Uterus (tissue), 4 donors: ENCODE results near the gene BCL2L11. TPM values are rescaled to one million over a fixed set of nuclear protein-coding genes. Genes with fewer than 3 reads are reported as not detected.
"Not testable (repeated sequence)": the region's sequence is repeated elsewhere in the genome, so short reads cannot be mapped to it uniquely, and the experiment has no call there.

ENCODE experiments used
- DNase-seq, 2 donors: peaks; one replicate each; pipeline ENCODE4 v3.0.0-alpha.2; 2019 to 2020
- H3K27ac ChIP-seq, 2 donors: fragments of 200-600 bp; sonication (generic); 1 replicate in 1 of 2; 2 replicates in 1 of 2; pipeline ENCODE4 v1.5.1; 2016 to 2018
- H3K27me3 ChIP-seq, 2 donors: fragments of 200-600 bp; sonication (generic); one replicate each; pipeline ENCODE4 v1.5.1; 2018 to 2019; ENCODE audit warnings: control low read depth in 1 of 2
- H3K36me3 ChIP-seq, 2 donors: fragments of 200-600 bp; sonication (generic); one replicate each; pipeline ENCODE4 v1.5.1; 2019; ENCODE audit warnings: control low read depth in 1 of 2
- H3K4me1 ChIP-seq, 2 donors: fragments of 200-600 bp; sonication (generic); one replicate each; pipeline ENCODE4 v1.5.1; 2018 to 2019; ENCODE audit warnings: control low read depth in 1 of 2
- H3K4me3 ChIP-seq, 2 donors: fragments of 200-600 bp; sonication (generic); 1 replicate in 1 of 2; 2 replicates in 1 of 2; pipeline ENCODE4 v1.5.1; 2018 to 2019; ENCODE audit warnings: mild to moderate bottlenecking in 1 of 2
- H3K9me3 ChIP-seq, 2 donors: fragments of 200-600 bp; sonication (generic); one replicate each; pipeline ENCODE4 v1.5.1; 2019; ENCODE audit warnings: control low read depth in 1 of 2
- POLR2A ChIP-seq, 2 donors: fragments of 450-650 bp; IDR thresholded peaks; one replicate each; pipeline ENCODE4 v1.6.1; 2016; ENCODE audit warnings: antibody characterized with exemption in 2 of 2, mild to moderate bottlenecking in 1 of 2, moderate library complexity in 1 of 2
- intact Hi-C: fragments of 100-400 bp; cut with DNase I; formaldehyde crosslinking; loops from one replicate; pipeline ENCODE4 v1.15.1; 2023; ENCODE audit warnings: low total_unique reads
- total RNA-seq, 4 donors: library from RNA; depleted of rRNA in 3 of 4; stranded (reverse); fragments of >200 nt in 3 of 4; gene quantifications; one replicate each; pipeline versions ENCODE4 v1.1.0 to v1.2.4, GENCODE V29; 2014 to 2023
- TF ChIP-seq, protein P1 (sequence below), 4 experiments: fragments of 200-600 bp in 2 of 4; fragments of 450-650 bp in 2 of 4; sonication (generic) in 2 of 4; IDR thresholded peaks; one replicate each; pipeline ENCODE4 v1.5.1; 2016 to 2019; ENCODE audit warnings: antibody characterized with exemption in 4 of 4, mild to moderate bottlenecking in 2 of 4, moderate library complexity in 1 of 4
- donor health status: DM: yes; HTN: yes; CAD: no.

BCL2L11 gene
- total RNA-seq, result 10 to 100 TPM in 3 of 4 donors, 1 to 10 TPM in 1; 2.0 to 21.8 (median 15.4) TPM

DNA sequence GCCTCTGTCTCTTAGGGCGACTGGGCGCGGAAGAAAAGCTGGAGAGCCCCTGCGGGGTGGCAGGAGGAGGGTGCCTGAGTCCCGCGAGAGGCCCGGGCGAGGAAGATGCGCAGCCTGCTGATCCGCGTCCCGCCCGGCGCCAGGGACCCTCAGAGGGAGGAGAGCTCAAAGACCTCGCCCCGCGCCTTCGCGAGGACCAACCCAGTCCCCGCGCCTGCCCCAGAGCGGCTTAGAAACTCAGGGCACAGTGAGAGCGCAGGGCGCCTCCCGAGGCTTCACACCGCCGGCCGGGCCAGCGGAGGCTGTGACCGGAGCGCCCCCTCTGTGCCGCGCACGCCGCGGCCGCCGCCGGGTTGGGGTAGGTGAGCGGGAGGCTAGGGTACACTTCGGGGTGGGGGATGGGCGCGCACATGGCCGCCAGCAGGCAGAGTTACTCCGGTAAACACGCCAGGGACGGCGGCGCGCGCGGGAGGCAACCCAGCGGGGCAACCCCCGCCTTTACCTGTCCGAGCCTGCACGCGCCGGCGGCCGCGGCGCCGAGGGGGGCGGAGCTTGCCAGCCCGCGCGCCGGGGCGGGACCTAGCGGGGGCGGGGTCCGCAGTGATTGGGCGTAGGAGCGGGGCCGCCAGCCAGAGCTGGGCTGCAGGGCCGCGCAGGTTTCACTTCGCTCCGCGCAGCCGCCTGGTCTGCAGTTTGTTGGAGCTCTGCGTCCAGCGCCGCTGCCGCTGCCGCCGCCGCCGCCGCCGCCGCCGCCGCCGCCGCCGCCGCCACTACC lies at the start of gene BCL2L11:
BCL2L11 (plus strand) TSS at position 662 of the 775 bp plus-strand sequence. CDS start 2,832 bp downstream, outside the sequence.
- DNase-seq, result peak; percentile 86 to 92
- TF ChIP-seq, protein P1, sequence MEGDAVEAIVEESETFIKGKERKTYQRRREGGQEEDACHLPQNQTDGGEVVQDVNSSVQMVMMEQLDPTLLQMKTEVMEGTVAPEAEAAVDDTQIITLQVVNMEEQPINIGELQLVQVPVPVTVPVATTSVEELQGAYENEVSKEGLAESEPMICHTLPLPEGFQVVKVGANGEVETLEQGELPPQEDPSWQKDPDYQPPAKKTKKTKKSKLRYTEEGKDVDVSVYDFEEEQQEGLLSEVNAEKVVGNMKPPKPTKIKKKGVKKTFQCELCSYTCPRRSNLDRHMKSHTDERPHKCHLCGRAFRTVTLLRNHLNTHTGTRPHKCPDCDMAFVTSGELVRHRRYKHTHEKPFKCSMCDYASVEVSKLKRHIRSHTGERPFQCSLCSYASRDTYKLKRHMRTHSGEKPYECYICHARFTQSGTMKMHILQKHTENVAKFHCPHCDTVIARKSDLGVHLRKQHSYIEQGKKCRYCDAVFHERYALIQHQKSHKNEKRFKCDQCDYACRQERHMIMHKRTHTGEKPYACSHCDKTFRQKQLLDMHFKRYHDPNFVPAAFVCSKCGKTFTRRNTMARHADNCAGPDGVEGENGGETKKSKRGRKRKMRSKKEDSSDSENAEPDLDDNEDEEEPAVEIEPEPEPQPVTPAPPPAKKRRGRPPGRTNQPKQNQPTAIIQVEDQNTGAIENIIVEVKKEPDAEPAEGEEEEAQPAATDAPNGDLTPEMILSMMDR (IDR thresholded peaks at IDR 0.05), result peak in 1 of 4 experiments; percentile 29
- TF ChIP-seq POLR2A (IDR thresholded peaks at IDR 0.05), result peak; percentile 93 to 95

DNA sequence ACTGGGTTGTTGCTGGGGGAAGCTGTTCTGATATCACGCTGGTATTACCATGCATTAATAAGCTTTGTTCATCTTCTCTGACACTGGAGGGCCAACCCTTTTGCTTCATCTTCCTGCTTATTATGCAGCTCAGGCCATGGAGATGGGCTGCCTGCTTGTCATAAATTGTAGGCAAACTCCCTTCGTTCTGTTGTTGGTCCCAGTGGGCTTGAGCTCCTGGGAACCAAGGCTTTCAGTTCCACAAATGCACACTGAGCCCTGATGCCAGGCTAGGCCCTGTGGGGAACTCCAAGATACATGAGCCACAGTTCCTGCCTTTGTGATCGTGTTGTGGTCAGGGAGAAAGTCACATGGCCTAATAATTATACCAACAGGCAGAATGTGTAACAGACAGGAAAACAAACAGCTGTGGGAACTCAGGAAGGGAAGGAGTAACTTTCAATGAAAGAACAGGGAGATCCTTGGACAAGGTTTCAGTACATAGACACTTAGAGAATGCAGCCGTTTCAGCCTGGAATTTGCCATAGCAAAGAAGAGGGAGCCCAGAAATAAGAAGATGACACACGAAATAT lies 49.0 kb upstream of the BCL2L11 start:
- Histone ChIP-seq H3K27ac (peak overlapping the region in 1 of 2 donors; percentile 19), H3K4me1 (no peaks in the 10 kb centered on the region), H3K9me3 (no peaks in the 10 kb centered on the region), H3K36me3 (no peaks in the 10 kb centered on the region), H3K4me3 (no peak overlapping the region), H3K27me3 (no peaks in the 10 kb centered on the region)
- no peak for DNase-seq
- TF ChIP-seq, protein P1 (IDR thresholded peaks at IDR 0.05), result no peak
- TF ChIP-seq POLR2A (IDR thresholded peaks at IDR 0.05), result no peak
- intact Hi-C loops, result no loop called here

More for the DNA sequence above, at the start of gene BCL2L11:
- Histone ChIP-seq H3K9me3 (no peaks in the 10 kb centered on the region), H3K4me3 (peak within 1 kb of the TSS; percentile 61 to 86), H3K4me1 (peaks cover 0 to 4% of the 10 kb centered on the region in 2 donors), H3K27me3 (no peaks in the 10 kb centered on the region), H3K36me3 (no peaks in the 10 kb centered on the region), H3K27ac (peak within 1 kb of the TSS; percentile 42 to 63)
- intact Hi-C loops, result no loop called here

GRCh38 chr2:111072220-111072871 lies 48.4 kb upstream of the BCL2L11 start:
- Histone ChIP-seq H3K36me3 (no peaks in the 10 kb centered on the region), H3K27ac (peak overlapping the region in 1 of 2 donors; percentile 19), H3K4me3 (no peak overlapping the region), H3K4me1 (no peaks in the 10 kb centered on the region), H3K9me3 (no peaks in the 10 kb centered on the region), H3K27me3 (no peaks in the 10 kb centered on the region)
- no peak for DNase-seq
- TF ChIP-seq, protein P1 (IDR thresholded peaks at IDR 0.05), result no peak
- TF ChIP-seq POLR2A (IDR thresholded peaks at IDR 0.05), result no peak
- intact Hi-C loops, result no loop called here

DNA sequence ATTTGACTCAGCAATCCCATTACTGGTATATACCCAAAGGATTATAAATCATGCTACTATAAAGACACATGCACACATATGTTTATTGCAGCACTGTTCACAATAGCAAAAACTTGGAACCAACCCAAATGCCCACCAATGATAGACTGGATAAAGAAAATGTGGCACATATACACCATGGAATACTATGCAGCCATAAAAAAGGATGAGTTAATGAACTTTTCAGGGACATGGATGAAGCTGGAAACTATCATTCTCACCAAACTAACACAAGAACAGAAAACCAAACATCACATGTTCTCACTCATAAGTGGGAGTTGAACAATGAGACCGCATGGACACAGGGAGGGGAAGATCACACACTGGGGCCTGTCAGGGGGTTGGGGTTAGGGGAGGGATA lies 38.1 kb upstream of the BCL2L11 start:
- H3K36me3 ChIP-seq, H3K4me1 ChIP-seq, DNase-seq, intact Hi-C loops, H3K27me3 ChIP-seq, H3K9me3 ChIP-seq, H3K27ac ChIP-seq, H3K4me3 ChIP-seq: not testable (repeated sequence)

GRCh38 chr2:111091811-111092211 lies 28.9 kb upstream of the BCL2L11 start:
- H3K4me1 ChIP-seq, result no peaks in the 10 kb centered on the region
- DNase-seq, result no peak
- H3K27ac ChIP-seq, result no peak overlapping the region
- no peaks in the 10 kb centered on the region for H3K27me3 ChIP-seq
- H3K9me3 ChIP-seq, result no peaks in the 10 kb centered on the region
- intact Hi-C loops, result no loop called here
- H3K4me3 ChIP-seq, result no peak overlapping the region
- no peaks in the 10 kb centered on the region for H3K36me3 ChIP-seq
- TF ChIP-seq, protein P1 (IDR thresholded peaks at IDR 0.05), result no peak
